GM12892 (cell line): Measurements from ENCODE around the gene GPSM1.

ENCODE experiments used
- POLR2A ChIP-seq: IDR thresholded peaks from 2 replicates; pipeline ENCODE4 v1.6.1; 2011; ENCODE audit warnings: low read depth, low read length, control low read depth
- POLR2AphosphoS5 ChIP-seq: IDR thresholded peaks from 2 replicates; pipeline ENCODE4 v1.6.1; 2011; ENCODE audit warnings: low read depth, low read length, control low read depth
- TAF1 ChIP-seq: IDR thresholded peaks from 2 replicates; pipeline ENCODE4 v1.6.1; 2011; ENCODE audit warnings: low read depth, mild to moderate bottlenecking, control low read depth, low read length, borderline replicate concordance

GRCh38 chr9:136368190-136368589 is 40.9 kb downstream of the GPSM1 start:
- no peak for TF ChIP-seq POLR2A
- TF ChIP-seq TAF1, result no peak
- no peak for TF ChIP-seq POLR2AphosphoS5
